Melanocyte of skin (primary cell): Measurements from ENCODE around the gene DCUN1D3. TPM values are rescaled to one million over a fixed set of nuclear protein-coding genes. Genes with fewer than 3 reads are reported as not detected.

Experiments used
- small RNA-seq, 2 donors: library from RNA; depleted of rRNA; stranded (forward); fragments of <200 nt; gene quantifications; one replicate each; pipeline ENCODE3, GENCODE V24; 2012
- total RNA-seq, 2 donors: library from RNA; depleted of rRNA; stranded (reverse); fragments of >200 nt; gene quantifications; 2 replicates each; pipeline ENCODE4 v1.2.3, GENCODE V29; 2012

The DCUN1D3 gene
- 10 to 100 TPM; 10.3 to 12.7 TPM for total RNA-seq

GRCh38 chr16:20900299-20901067 lies at the start of gene DCUN1D3, which contains the start of gene LYRM1:
Gene DCUN1D3 (minus strand): TSS chr16:20900358. CDS start chr16:20862538, 37,820 bp downstream.
Gene LYRM1 (plus strand): TSS chr16:20900771. CDS start chr16:20915556, 14,785 bp downstream.

GRCh38 chr16:20806168-20807050 lies 93.7 kb downstream of the DCUN1D3 start, which contains the start of the genes ERI2 and REXO5:
Gene ERI2 (minus strand): TSS chr16:20806472. CDS start chr16:20806430, 42 bp downstream.
Gene REXO5 (plus strand): TSS chr16:20806527. CDS start chr16:20806954, 427 bp downstream.

Small RNAs within 50 kb of the gene (small RNA-seq; reads per million reads assigned to genes)
- gene RF00618, result 0 reads per million in 2 donors

Other genes starting within 250 kb of the DCUN1D3 start
- not detected for gene ACSM1, start 202.7 kb downstream of the DCUN1D3 start, total RNA-seq
- 10 to 100 TPM; 52.0 to 84.6 TPM for gene THUMPD1, start 158.5 kb downstream of the DCUN1D3 start, total RNA-seq
- gene ACSM3, start 136.3 kb downstream of the DCUN1D3 start, total RNA-seq, result 1 to 10 TPM in 1 of 2 donors, under 1 TPM in 1; 0.34 to 2.0 TPM
- 10 to 100 TPM; 25.0 to 29.3 TPM for gene ERI2, start 93.9 kb downstream of the DCUN1D3 start, total RNA-seq
- gene REXO5, start 93.8 kb downstream of the DCUN1D3 start, total RNA-seq, result 1 to 10 TPM; 4.7 to 7.6 TPM
- gene LYRM1, start 413 bp upstream of the DCUN1D3 start, total RNA-seq, result 10 to 100 TPM; 12.3 to 22.0 TPM